Epithelial cell of esophagus (primary cell): Measurements from ENCODE around the gene NOTUM.
"Not testable (repeated sequence)": the region's sequence is repeated elsewhere in the genome, so short reads cannot be mapped to it uniquely, and the experiment has no call there.

Experiments
- DNase-seq: peaks from one replicate; pipeline ENCODE4 v3.0.0; 2010; ENCODE audit warnings: low read depth
- H3K4me3 ChIP-seq: 2 replicates; pipeline ENCODE4 v1.5.1; 2011; ENCODE audit warnings: mild to moderate bottlenecking, low read length, control low read depth
- CTCF ChIP-seq: IDR thresholded peaks from 2 replicates; pipeline ENCODE4 v1.5.1; 2011; ENCODE audit warnings: low read depth, mild to moderate bottlenecking, low read length, control low read depth, inconsistent platforms; ENCODE audit not compliant: insufficient read depth; ENCODE audit errors: missing control alignments

The NOTUM gene

GRCh38 chr17:81920612-81921536 is 40.1 kb downstream of the NOTUM start:
- no peak for TF ChIP-seq CTCF
- DNase-seq = no peak
- H3K4me3 ChIP-seq = no peak overlapping the region

- peak; percentile 51 for DNase-seq
- no peak for TF ChIP-seq CTCF
- H3K4me3 ChIP-seq = no peak overlapping the region
These were observed 42.0 kb downstream of the NOTUM start for GRCh38 chr17:81918832-81919545.

- not testable (repeated sequence) for H3K4me3 ChIP-seq, DNase-seq
These were observed 42.7 kb downstream of the NOTUM start for GRCh38 chr17:81918333-81918669.

- peak within 1 kb of the TSS; percentile 59 for H3K4me3 ChIP-seq
- DNase-seq = peak; percentile 76
- TF ChIP-seq CTCF = no peak
These were observed 43.2 kb downstream of the NOTUM start, which contains the start of gene SIRT7 for GRCh38 chr17:81917565-81918332. TSS of gene SIRT7 (minus strand) at chr17:81918176. CDS start at chr17:81918131, 45 bp downstream.

- H3K4me3 ChIP-seq = peak overlapping the region; percentile 59
- DNase-seq = peak; percentile 93
- no peak for TF ChIP-seq CTCF
These were observed 44.6 kb downstream of the NOTUM start for GRCh38 chr17:81916234-81917001.

GRCh38 chr17:81915331-81915730 is 45.7 kb downstream of the NOTUM start:
- no peak overlapping the region for H3K4me3 ChIP-seq
- DNase-seq = no peak
- TF ChIP-seq CTCF = no peak
